GM03348 (cell line): ENCODE results near the gene STIMATE.

Experiments
- DNase-seq: peaks from one replicate; pipeline ENCODE4 v3.0.0; 2012; ENCODE audit warnings: low spot score

The STIMATE gene

GRCh38 chr3:52791366-52791765 lies 106.0 kb downstream of the STIMATE start:
- no peak for DNase-seq

- DNase-seq = no peak
Measured at GRCh38 chr3:52790741-52791140, 106.6 kb downstream of the STIMATE start.

- no peak for DNase-seq
Measured at GRCh38 chr3:52790337-52790736, 107.0 kb downstream of the STIMATE start.

- no peak for DNase-seq
Measured at GRCh38 chr3:52789746-52790040, 107.7 kb downstream of the STIMATE start.

GRCh38 chr3:52788890-52789745 lies 108.2 kb downstream of the STIMATE start:
- no peak for DNase-seq

GRCh38 chr3:52787672-52788625 lies 109.4 kb downstream of the STIMATE start:
- no peak for DNase-seq

GRCh38 chr3:52787246-52787645 lies 110.1 kb downstream of the STIMATE start:
- no peak for DNase-seq
